ENCODE measurements around the gene DISC1.

GRCh38 chr1:232048481-232048880 lies 421.9 kb downstream of the DISC1 start:
- TF ChIP-seq ZFP30 (CRISPR knock-in tag; IDR thresholded peaks at IDR 0.05) (no peak), PPARA (CRISPR knock-in tag; IDR thresholded peaks at IDR 0.05; ENCODE audit: borderline replicate concordance) (no peak), TOX (CRISPR knock-in tag; IDR thresholded peaks at IDR 0.05; ENCODE audit: borderline replicate concordance) (no peak), PATZ1 (CRISPR knock-in tag; IDR thresholded peaks at IDR 0.05; ENCODE audit: borderline replicate concordance) (no peak), SNAI2 (CRISPR knock-in tag; IDR thresholded peaks at IDR 0.05) (no peak), OSR1 (CRISPR knock-in tag; IDR thresholded peaks at IDR 0.05) (no peak), ARNTL (CRISPR knock-in tag; IDR thresholded peaks at IDR 0.05; ENCODE audit: borderline replicate concordance, low read depth) (no peak), ZFP3 (CRISPR knock-in tag; IDR thresholded peaks at IDR 0.05) (no peak), ZC3H10 (CRISPR knock-in tag; IDR thresholded peaks at IDR 0.05) (no peak), ZNF565 (CRISPR knock-in tag; conservative IDR thresholded peaks at IDR 0.05; ENCODE audit: low read depth) (no peak)
